ENCODE measurements around the gene LIN37. TPM values are rescaled to one million over a fixed set of nuclear protein-coding genes. Genes with fewer than 3 reads are reported as not detected.

Gene LIN37
- total and polyA plus RNA-seq, 2 of the 13 experiments (the other 11 are each of a cell fraction or from before 2014, with no cell fraction given): 6.3 to 8.7 TPM

DNA sequence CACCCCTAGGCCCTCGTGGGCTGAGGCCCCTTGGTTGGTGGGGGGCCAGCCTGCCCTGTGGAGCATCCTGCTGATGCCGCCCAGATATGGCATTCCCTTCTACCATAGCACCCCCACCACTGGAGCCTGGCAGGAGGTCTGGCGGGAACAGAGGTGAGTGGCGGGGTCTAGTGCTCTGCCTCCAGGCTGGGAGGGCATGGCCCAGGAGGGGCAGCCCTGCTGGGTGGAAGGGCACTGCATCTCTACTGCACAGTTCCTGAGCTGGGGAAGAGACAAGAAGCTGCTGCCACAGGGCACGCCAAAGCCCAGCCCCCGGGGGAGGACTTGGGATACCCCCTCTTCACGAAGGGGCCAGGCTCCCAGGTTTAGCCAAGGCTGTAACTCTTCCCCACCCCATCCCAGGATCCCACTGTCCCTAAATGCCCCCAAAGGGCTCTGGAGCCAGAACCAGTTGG is 33.0 kb upstream of the LIN37 start:
- H4K20me1 ChIP-seq (ENCODE audit: insufficient read depth, low read length): peaks cover 8% of the 10 kb centered on the region
- H2AFZ ChIP-seq (ENCODE audit: low read length): no peak overlapping the region
- intact Hi-C loops (cut with micrococcal nuclease; ENCODE audit: unreplicated experiment) (no loop called here), in situ Hi-C loops (cut with HindIII; ENCODE audit: extremely low pct_ligation_motif_present, low pct_unique_long_range_greater_than_20kb) (loop anchor here (5.0 kb wide), 1 partner anchor 168 kb away; the partner anchor contains the start of gene TMEM147)
- H3K9me3 ChIP-seq (ENCODE audit: low read length): no peaks in the 10 kb centered on the region
- 100% methylated on average over 1 of the region's 7 CpGs for WGBS (ENCODE audit: low lambda C conversion rate)
- H3K4me2 ChIP-seq (ENCODE audit: low read depth, low read length): peak overlapping the region; percentile 96
- H3K27me3 ChIP-seq (ENCODE audit: control insufficient read depth in 1 of 2, insufficient read depth in 2 of 2, low read length in 2 of 2): no peaks in the 10 kb centered on the region
- DNase-seq (ENCODE audit: low spot score) (no peak), ATAC-seq (no peak), FAIRE-seq (no peak)
- no TSS peak for BruUV-seq (replicated peaks)
- POLR2A ChIA-PET: interaction anchor here (5.0 kb wide), 1 partner anchor 13 kb away, joined by 23 read pairs; no protein-coding TSS in a partner anchor
- H3K27ac ChIP-seq (ENCODE audit: extremely low read length, insufficient read depth, low read length): no peak overlapping the region
- H3K4me3 ChIP-seq (replicated peaks in 1 of 3; ENCODE audit: insufficient read depth in 1 of 3, low read depth in 2 of 3, low read length in 3 of 3): peak overlapping the region; percentile 69 to 91 (median 81); a peak in 5 of 6 replicates
- CTCF ChIA-PET (ENCODE audit: low intra/inter-chr PET ratio, low total read pairs): interaction anchor here (7.0 kb wide), 1 partner anchor 21 kb away, joined by 201 read pairs; no protein-coding TSS in a partner anchor
- H3K9ac ChIP-seq (ENCODE audit: insufficient read depth, low read depth, low read length): peak overlapping the region; percentile 81
- peaks cover 21% of the 10 kb centered on the region for H3K79me2 ChIP-seq (ENCODE audit: insufficient read depth, low read length)
- H3K36me3 ChIP-seq (replicated peaks in 1 of 2; ENCODE audit: control insufficient read depth in 1 of 2, insufficient read depth in 2 of 2, low read length in 2 of 2): peaks cover 0 to 6% of the 10 kb centered on the region in 2 experiments; a peak in 2 of 5 replicates
- peaks cover 34% of the 10 kb centered on the region for H3K4me1 ChIP-seq (ENCODE audit: insufficient read depth, low read length)
- 0 out of 2 replicates have a peak, but pooled peaks have one; percentile 8 for TF ChIP-seq ZNF564 (CRISPR knock-in tag; IDR thresholded peaks at IDR 0.05)
- 0 out of 2 replicates have a peak, but pooled peaks have one; percentile 5 for TF ChIP-seq ZNF768 (CRISPR knock-in tag; IDR thresholded peaks at IDR 0.05)
- peak; percentile 20; the same call in 1 of the 2 replicates for TF ChIP-seq SP4 (CRISPR knock-in tag; IDR thresholded peaks at IDR 0.05)
- TF ChIP-seq AKAP8 (CRISPR knock-in tag; IDR thresholded peaks at IDR 0.05): peak; percentile 18; the same call in 1 of the 2 replicates
- peak; percentile 70 for TF ChIP-seq ZBTB33 (CRISPR knock-in tag; IDR thresholded peaks at IDR 0.05)
- no peak for TF ChIP-seq PCBP1 (IDR thresholded peaks at IDR 0.05; ENCODE audit: borderline replicate concordance, low read depth, low read length)
